GM19397 (cell line): ENCODE measurements around the gene ANKRD44.
"Not testable (repeated sequence)": the region's sequence is repeated elsewhere in the genome, so short reads cannot be mapped to it uniquely, and the experiment has no call there.

ENCODE experiments used
- ATAC-seq: cut with Tn5 transposase; IDR thresholded peaks from one replicate; pipeline ENCODE4 v1.9.1; 2021; ENCODE audit warnings: mild to moderate bottlenecking, moderate library complexity; ENCODE audit not compliant: unreplicated experiment

Gene ANKRD44

GRCh38 chr2:197294260-197294659, 16.3 kb downstream of the ANKRD44 start:
- ATAC-seq, result peak; percentile 46

GRCh38 chr2:197293252-197294007, 17.1 kb downstream of the ANKRD44 start:
- ATAC-seq, result peak; percentile 33

- ATAC-seq, result no peak
Measured at GRCh38 chr2:197292619-197293018, 18.0 kb downstream of the ANKRD44 start.

- not testable (repeated sequence) for ATAC-seq
Measured at GRCh38 chr2:197287596-197287932, 23.0 kb downstream of the ANKRD44 start.

- ATAC-seq, result no peak
Measured at GRCh38 chr2:197286805-197287595, 23.6 kb downstream of the ANKRD44 start.

DNA sequence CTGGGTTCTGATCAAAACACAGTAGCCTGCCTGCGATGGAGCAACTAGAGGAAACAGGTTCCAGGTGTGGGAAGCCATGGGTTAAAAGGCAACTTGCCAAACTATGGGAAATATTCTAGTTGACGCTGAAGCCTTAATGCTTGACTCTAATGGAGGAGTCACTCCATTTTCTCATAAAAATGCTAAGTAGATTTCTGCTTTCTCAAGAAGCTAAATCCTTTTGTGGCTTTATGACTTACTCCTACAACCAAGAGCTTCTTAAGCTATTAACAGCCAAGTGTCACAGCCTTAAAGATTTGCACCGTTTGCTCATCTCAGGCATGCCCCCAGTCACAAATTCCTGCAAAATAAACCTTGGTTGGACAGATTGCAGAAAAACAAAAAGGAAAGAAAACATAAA, 25.2 kb downstream of the ANKRD44 start:
- ATAC-seq, result no peak

- no peak for ATAC-seq
Measured at GRCh38 chr2:197284956-197285355, 25.6 kb downstream of the ANKRD44 start.

- no peak for ATAC-seq
Measured at GRCh38 chr2:197281421-197281820, 29.2 kb downstream of the ANKRD44 start.

DNA sequence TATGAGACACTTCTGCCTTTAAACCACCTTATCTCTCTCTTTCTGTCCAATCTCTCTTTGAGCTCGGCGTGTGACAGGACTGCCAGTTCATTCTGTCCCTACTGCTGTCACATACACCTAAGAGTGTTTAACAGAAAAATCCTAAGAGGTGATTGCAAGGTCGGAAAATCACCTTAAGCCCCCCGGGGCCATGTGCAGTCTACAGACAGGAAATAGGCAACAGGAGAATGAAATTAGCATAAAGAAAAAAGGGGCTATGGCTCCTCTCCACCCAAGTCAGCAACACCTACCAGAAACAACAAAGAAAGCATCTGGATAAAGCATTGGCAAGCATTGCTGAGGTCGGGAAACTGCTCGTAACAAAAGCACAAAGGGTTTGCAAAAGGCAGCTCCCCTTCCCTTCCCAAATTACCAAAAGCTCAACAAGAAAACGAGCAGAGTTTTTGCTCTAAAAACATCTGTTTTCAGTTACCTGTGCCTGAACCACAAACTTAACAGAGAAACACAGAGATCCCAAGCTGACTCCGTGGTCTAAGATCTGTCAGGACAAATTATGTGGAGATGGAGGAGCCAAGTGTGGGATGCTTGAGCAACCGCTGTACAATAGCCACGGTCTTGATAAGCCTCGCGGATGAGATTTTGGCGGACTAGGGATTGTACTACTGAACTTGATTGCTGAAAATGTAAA, 30.4 kb downstream of the ANKRD44 start:
- ATAC-seq, result no peak

- ATAC-seq, result no peak
Measured at GRCh38 chr2:197278799-197279763, 31.5 kb downstream of the ANKRD44 start.

- no peak for ATAC-seq
Measured at GRCh38 chr2:197277794-197278193, 32.8 kb downstream of the ANKRD44 start.

GRCh38 chr2:197276156-197276555, 34.4 kb downstream of the ANKRD44 start:
- no peak for ATAC-seq

- no peak for ATAC-seq
Measured at GRCh38 chr2:197274937-197275336, 35.6 kb downstream of the ANKRD44 start.

GRCh38 chr2:197274349-197274748, 36.2 kb downstream of the ANKRD44 start:
- ATAC-seq, result no peak

GRCh38 chr2:197273485-197273884, 37.1 kb downstream of the ANKRD44 start:
- no peak for ATAC-seq

DNA sequence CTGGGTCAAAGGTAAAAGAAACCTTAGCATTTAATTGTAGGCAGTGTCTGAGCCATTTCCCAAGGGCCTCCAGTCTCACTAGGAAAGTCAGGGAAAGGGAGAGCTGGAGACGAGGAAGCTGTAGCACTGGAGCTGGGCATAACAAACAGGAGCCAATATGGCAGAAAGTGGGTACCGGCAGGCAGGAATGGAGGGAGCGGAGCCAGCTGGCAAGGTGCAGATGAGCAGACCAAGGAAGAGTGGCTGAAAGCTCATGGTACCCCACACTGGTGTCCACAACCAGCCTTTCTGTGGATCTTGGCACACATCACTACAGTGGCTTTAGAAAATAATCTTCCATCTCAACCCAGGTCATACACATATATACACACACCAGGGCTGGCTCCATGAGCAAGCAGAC, 40.0 kb downstream of the ANKRD44 start:
- ATAC-seq, result no peak

GRCh38 chr2:197269815-197270214, 40.8 kb downstream of the ANKRD44 start:
- ATAC-seq, result no peak

- ATAC-seq, result no peak
Measured at GRCh38 chr2:197268786-197269584, 41.6 kb downstream of the ANKRD44 start.

DNA sequence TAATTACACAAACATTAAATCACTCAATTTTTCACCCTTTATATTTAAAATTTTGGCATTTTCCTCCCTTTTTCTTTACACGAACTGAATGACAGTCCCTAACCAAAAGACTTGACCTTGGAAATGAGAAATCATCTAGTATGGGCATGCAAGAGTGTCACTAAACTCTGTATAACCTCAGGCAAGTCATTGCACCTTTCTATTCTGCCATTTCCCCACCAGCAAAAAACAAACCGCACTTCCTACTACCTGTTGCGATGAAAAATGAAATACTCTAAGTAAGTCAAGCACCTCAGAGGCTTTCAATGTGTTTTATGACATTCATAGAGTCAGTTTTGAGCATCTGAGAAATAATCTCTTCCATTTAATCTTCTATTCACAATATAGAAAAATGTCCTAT, 44.1 kb downstream of the ANKRD44 start:
- ATAC-seq, result no peak

- no peak for ATAC-seq
Measured at GRCh38 chr2:197265924-197266323, 44.7 kb downstream of the ANKRD44 start.
